Stimulated activated CD4-positive, alpha-beta T cell treated with anti-CD3 and anti-CD28 coated beads, TNF-alpha, amount 100 ng/mL, for 48 hours (primary cell): ENCODE measurements around the gene OPCML.

ENCODE experiments used
- DNase-seq, 3 donors: peaks; one replicate each; pipeline ENCODE4 v3.0.0-alpha.2; 2020; ENCODE audit warnings: low read depth in 3 of 3

Gene OPCML

DNA sequence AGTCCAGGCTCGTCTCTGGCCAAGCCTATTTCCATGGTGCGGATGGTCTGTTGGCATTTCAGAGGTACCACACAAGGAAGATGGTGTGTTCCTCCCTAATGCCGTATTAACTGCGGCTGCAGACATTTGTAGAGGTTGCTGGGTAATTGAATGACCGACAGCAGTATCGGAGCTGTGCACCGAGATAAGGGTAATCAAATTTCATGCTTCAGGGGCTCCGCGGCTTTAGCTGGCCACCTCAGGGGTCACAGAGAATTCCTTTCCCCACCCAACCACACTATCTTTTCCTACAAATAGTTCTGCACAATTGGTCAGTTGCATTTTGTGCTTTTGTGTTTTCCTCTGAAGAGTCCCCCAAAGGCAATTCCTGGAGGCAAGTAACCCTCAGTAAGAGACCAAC is 297.4 kb downstream of the OPCML start:
- DNase-seq: no peak

DNA sequence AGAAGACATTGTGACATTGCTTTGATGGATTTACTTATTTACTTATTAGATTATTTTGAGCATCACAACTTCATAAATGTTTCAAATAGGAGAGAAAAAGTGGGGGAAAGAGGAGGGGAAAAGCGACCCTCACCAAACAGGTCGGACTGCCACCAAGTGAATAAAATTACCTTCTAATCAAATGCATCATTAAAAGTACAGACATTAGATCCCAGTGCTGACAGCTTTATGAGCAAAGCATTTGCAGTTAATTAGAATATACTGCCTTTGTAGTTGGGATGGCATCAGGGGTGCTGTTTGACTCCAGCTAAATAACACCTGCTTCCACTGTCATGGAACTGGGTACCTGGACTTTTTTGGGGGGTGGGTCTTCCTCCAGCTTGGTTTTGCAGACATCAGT is 299.6 kb downstream of the OPCML start:
- no peak for DNase-seq

DNA sequence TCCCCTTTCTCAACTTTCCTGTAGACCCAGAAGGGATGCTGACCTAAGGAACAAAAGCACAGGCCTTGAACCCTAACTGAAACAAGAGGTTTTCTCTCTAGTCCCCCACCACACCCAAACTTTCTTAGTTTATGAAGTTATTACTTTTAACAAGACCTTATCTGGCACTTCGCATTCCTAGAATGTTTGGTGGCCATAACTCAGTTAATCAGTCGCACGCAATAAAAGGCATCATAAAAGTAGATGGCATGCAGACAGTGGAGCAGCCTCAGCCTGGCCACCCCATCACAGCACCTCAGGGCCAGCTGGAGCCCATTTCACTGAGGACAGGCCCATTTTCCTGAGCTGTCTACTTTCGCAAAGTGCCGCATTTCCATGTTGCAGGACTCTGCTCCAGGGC is 301.9 kb downstream of the OPCML start:
- no peak for DNase-seq

DNA sequence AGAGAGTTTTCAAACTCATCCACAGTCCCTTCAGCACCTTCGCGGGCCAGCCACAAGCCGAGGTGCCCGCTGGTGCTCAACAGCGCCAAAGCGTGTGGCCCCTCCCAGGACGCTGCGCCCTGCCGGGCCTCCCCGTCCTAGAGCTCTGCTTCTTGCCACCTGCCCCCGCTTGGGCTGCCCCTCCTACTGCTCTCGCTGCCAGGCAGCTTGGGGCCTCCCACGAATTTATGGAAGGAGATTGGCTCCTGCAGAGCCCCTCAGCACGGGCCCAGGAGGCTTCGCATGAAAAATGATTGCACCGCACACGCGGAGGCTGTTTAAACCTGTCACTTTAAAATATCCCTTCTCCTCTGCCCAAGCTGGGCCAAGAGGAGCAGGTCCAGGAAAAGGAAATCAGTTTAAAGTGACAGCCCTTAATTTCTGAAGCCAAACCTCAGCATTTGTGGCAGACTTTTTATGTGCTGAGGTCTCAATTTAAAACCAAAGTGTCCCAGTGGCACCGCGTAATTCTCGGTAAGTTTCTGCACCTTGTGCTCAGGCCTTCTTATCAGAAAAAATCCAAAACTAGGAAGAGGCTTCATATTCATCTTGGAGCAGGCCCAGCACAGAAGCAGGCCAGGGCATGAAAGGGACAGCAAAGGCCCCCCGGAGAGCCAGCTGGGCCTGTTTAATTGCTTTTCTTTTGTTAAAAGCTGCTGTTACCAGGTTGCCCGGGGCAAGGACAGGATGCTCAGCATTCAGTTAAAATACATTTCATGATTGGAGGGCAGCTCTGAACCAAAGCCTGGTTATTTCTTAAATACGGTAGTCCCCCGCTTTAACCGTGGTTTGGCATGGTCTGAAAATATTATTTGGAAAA is 303.6 kb downstream of the OPCML start:
- no peak for DNase-seq

DNA sequence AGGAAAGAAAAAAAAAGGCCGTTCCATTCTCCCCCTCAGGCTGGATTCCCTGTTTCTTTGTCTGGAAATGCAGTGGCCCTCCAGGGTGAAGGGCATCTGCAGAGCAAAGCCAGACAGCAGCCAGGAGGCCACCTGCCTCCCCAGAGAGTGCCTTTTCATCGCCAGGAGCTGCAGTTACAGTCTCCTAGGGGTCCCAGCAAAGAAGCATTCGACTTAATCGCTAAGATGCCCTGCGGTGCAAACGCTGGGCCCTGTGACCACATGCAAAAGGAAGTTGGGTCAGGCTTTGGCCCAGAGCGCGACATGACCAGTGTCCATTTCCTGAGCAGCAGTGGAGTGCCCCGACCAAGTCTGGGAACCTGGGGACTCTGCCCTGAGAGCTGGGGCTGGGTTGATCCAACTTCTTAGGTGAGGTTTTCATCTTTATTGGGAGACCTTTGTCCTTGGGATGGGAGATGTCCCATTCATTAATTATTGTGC is 304.6 kb downstream of the OPCML start:
- DNase-seq: no peak

DNA sequence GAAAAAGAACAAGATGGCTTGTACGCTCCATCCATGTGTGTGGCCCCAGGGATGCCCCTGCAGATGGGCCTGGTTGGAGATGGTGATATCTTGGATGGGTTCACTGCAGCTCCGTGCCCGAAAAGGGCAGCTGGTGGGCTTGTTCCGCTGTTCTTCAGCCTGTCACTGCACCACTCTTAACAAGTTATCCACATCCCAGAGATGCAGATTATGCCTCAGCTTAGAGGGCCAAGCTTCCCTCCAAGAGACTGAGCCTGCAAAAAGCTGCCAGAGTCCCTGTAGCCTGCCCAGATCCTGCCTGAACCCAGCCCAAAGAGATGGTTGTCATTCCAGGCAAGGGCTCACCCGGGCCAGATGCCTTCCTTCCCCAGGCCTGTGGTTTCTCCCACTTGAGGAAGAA is 308.0 kb downstream of the OPCML start:
- no peak for DNase-seq

DNA sequence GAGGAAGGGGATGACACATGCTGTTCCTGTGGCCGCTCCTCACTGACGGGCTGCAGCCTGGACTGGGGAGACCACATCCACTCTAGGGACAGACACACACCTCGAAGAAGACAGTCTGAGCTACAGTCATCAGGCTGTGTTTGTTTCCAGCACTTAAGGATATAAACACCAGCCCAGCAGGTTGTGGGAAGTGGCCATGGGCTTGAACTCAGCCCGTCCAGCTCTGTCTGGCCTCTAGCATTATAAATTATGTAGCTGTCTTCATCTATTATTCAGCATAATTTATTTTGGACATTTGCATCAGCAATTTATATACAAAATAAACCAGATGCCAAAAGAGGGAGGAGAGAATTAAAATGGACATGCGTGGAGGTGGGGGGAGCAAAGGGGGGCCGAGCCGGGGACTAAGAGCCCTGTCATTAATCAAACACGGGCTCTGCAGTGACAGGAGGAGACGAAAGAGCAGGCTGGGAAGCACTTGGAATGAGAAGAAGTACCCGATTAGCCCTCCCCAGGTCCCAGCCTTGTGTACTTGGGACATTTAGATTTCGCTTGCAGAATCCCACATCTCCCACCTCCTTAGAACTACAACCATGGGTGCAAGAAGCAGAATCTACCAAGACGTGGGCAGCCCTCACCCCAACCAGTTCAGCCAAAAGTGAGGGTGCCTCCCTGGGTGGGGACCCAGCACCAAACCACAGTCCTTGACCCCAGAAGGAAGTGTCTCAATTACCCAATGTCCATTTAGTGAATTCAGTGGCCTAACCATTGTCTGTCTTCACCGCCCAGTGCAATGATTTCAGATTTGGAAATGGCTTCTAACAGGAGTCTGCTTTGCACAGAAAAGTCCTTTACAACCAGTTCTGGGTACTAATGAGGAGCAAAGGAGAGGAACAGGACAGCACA is 309.6 kb downstream of the OPCML start:
- DNase-seq: no peak

DNA sequence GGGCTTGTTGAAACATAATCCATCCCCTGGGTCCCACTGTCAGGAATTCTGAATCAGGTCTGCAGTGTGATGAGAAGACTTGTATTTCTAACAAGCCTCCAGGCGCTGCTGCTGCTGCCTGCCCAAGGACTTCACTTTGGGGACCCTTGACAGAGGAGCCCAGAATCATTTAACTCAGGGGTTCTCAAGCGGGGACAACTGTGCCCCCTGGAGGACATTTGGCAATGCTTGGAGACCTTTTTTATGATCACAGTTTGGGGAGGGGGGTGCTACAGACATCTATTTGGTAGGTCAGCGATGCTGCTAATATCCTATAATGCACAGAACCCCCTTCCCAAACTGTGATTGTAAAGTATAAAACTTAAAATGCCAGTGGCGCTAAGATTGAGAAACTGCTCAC is 312.8 kb downstream of the OPCML start:
- DNase-seq: no peak

DNA sequence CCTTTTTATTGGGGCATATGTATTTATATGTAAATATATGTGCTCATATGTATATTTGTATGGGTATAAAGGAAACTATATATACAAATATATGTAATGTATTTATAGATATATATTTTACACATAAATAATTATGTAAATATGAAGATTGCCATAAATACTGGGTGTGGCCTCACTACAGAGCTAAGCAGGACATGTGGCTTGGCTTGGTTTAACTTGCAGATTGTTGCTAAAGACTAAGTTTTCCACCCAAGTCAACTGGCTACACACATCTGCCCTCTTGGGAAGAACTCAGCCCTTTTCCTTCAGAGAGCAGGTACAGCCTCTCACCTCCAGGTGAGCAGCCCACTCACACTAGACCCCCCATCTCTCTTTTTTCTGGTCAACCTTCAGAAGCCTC is 315.5 kb downstream of the OPCML start:
- DNase-seq: no peak

DNA sequence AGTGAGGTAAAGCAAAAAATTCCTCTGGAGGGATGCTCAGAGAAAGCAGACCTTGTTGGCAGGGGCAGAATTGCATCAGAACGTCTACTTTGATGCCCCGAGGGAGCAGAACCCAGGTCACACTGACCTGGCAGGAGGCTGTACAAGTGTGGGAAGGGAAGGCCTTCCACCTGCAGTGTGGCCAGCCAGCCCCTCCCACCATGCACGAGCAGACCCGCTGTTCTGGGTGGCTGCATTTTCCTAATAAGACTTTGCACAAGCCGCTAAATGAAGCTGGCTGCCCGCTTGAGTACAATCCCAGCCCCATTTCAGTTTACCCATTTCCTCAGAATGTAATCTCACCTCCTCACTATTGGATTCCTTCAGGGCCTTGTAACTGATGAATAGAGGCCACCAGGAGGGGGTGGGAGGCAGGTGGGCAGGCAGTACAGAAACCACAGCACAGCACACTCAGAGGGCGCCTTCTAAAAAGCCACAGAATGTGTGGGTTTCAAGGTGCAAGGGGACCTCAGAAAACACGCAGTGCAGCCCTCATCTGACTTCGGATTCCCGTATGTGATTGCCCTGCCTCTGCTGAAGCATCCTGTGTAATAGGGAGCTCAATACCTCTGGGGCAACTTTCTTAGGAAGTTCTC is 316.6 kb downstream of the OPCML start:
- DNase-seq: no peak

DNA sequence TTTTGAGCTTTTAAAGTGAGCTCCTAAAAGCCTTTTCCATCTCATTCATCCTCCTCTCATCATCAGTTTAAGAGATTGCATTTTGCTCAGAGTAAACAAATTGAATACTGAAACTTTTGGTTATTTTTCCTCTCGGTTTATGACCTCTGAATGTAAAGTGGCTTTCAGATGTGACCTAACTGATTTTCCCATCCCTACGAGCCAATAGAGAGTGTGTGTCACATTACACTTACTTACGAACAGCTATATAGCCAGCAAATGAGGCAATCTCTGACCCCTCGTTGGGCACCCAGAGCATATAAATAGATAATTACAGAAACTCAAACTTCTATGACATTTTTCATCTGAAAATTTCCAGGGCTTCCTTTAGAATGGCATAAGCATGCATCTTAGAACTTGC is 317.7 kb downstream of the OPCML start:
- no peak for DNase-seq

DNA sequence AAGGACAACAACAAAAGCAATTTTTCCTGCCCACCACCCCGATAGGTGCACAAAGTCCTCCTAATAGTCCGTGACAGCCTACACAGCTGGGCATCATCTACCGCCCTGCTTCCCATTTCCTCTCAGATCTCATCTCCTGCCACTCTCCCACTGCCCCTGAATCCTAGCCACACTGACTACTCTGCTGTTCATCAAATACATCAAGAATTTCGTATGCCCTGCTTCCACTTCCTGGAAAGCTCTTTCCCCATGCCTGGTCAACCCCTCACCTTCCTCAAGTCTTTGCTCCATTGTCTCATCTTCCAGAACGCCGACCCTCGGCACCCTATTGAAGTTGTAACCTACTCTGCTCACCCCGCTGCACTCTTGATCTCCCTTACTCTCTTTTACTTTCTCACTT is 320.1 kb downstream of the OPCML start:
- DNase-seq: no peak

DNA sequence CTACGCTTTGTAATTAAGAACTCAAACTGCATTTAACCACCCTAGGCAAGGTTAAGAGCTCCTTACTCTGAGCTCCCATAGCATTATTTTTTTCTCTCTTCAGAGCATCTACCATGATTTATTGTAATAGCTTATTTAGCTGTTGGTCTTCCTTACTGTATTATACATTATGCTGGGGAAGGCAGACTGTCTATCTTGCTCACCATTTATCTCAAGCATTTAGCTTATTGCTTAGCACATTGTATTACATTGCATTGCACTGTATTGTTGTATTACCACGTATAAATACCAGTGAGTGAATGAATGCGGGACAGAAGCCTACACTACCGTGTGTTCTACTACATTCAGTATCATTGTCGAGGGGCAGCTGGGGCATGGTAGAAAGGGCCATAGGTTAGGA is 324.3 kb downstream of the OPCML start:
- DNase-seq: no peak

DNA sequence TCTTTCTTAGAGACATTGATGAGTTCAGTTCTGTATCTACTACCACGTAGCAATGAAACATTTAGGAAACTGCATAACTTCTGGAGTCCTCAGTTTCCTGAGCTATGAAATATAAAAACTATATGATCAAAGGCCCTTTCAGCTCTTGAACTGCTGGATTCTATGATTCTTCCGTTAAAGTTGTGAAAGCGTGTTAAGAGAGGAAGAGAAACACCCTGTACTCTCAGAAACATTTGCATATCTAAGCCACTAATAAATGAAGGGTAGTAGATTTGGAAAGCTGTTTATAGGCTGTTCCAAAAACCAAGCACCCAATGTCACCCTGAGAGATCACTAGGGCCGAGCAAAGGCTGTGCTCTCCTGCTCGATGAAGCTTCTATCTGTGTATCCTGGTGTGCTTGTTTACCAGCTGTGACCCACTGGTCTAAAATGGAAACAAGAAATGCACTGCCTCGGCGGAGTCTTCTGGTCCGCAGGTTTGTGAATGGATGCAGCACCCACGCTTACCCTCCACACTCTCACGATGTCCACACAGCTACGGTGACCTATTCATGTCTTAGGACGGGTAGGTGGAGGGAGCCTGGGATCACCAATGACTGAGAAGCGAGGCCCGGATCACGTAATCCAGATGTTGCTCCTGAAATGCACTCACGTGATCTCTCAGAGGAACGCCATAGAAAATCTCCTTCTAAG is 325.8 kb downstream of the OPCML start:
- no peak for DNase-seq

DNA sequence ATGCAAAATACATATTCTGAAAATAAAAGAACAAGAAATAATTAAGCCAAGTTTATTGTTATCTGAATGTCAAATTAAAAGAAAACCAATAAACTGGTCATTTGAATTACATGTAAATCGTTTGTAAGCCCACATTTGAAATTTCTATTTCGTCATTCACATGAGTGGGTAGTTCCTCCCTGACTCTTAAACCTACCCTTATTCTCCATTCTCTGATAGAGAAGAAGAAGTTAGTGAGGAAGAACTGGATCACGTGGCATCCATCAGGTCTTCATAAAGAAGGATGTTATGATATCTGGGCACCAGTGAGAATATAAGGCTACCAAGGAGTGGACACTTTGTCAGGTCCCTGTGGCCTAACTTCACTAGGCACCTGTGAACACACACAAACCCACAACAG is 328.1 kb downstream of the OPCML start:
- no peak for DNase-seq

DNA sequence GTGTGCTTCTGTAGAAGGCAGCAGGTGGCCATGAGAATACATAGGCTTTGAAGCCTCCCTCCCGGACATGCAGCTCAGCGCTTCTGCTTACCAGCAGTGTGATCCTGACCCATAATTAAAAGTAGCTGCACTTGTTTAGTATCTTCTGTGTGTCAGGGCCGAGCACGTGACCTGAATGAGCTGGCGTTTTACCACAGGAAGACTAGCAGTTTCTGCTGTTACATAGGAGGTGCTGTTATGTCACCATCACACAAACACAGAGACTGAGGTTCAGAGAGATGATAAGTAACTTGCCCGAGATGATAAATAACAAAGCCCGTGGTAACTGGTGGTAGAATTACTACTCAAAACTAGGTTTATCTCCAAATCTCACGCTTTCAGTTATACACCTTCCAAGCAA is 329.5 kb downstream of the OPCML start:
- no peak for DNase-seq

DNA sequence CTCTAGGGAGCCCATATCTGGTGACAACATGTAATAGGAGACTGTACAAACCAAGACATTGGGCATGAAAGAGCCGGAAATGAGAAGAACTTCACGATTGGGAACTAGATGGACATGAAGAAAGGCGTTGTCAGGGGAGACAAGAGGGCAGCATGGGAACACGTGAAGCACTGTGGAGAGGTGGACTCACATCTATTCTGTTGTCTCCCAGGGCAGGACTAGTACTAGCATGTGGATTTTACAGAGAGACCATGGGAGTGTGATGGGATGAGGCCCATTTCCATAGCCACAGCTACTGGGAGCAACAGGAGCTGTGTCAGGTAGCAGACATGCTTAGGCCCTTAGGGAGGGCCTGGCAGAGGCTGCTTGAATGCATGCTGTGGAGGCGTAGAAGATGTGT is 333.9 kb downstream of the OPCML start:
- no peak for DNase-seq

DNA sequence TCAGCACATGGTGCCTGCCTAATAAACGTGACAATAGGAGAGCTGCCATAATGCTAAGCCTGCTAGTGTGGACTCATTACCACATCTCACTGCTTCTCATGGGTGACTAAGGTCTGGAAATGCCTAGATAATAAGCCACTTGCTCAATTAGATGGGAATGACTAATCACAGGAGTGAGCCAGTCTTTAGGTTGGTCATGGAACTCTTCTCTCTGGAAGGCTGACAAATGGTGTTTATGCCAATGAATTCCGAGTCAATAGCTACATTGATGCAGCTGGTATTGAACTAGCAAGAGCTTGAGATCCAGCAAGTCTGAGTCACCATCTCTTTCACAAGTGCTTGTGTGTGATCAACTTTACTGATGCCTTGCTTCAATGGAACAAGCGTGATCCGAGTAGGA is 334.9 kb downstream of the OPCML start:
- no peak for DNase-seq

DNA sequence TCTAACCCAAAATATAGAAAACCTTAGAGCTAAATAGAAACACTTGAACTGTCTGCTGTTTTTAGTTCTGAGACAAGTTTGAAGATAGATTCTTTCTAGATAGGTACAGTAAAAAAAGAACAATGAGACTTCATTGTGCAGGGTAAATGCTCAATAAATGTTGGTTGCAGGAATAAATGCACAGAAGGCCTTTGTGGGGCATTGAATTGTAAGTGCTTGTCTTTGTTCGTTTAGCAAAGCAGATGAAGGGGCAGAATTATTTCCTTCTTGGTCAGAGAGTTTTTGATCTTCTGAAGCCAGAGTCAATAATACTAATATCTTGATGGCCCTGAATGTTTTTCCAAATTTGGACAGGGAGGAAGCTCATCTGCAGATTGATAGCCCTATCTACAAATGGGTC is 340.4 kb downstream of the OPCML start:
- DNase-seq: no peak

DNA sequence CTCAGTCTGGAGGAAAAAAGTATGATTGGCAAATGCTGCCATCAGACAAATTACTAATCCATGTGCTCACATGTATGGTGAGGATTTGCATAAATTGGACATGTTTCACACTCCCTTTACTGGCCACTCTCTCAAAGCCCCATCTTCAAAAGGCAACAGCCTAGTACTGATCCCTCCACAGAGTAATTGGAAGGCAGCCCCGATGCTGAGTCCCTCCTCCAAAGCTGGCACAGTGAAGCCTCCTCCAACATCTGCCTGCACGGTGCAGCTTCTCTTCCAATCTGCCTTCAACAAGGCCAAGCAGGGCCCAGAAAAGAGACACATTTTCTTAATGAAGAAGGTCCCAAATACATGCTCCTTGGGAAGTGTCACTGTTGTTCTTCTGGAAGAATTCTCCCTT is 350.6 kb downstream of the OPCML start:
- DNase-seq: no peak

DNA sequence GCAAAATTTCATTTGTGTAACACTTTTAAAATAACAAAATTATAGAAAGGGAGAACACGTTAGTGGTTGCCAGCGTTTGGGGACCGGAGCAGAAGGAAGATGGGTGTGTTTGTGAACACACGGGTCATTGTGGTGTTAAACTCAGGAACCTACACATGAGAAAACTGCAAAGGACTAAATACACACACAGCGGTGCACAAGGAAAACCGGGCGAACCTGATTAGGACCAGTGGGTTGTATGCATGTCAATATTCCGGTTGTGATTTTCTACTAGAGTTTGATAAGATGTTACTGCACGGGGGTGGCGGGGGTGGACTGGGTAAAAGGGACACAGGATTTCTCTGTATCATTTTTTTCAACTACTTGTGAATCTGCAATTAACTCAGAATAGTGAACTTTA is 351.2 kb downstream of the OPCML start:
- no peak for DNase-seq

DNA sequence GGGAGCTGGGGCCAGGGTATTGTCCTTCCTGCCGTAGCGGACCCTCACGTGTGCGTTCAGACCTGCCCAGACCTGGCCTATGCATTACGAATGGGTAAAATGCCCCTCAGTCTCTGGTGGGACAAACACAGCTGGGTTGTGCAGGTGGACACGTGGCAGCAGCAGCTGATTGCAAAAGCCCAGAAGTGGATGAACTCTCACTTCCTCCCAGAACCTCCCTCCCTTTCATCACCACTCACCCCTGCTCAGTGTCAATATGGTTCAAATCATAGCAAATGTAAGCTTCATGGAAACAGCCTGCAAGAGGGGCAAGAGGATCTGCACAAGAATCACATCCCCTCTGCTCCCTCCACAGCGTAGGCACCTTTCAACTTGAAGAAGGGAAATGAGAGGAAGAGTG is 352.1 kb downstream of the OPCML start:
- no peak for DNase-seq
